HFFc6 (cell line): ENCODE data around the gene PIMREG. TPM values are rescaled to one million over a fixed set of nuclear protein-coding genes. Genes with fewer than 3 reads are reported as not detected.
A peak's percentile ranks its signal among the peaks of the same experiment; 100 is the strongest.

ENCODE experiments used
- DNase-seq: peaks from one replicate; pipeline ENCODE4 v3.0.0-alpha.2; 2018
- H3K27ac Mint-ChIP-seq: 2 replicates; pipeline ENCODE4 v1.8.0; 2020; ENCODE audit warnings: mild to moderate bottlenecking, mixed read lengths
- H3K27me3 Mint-ChIP-seq: 2 replicates; pipeline ENCODE4 v1.8.0; 2021; ENCODE audit warnings: mild to moderate bottlenecking, moderate library complexity, mixed read lengths; ENCODE audit not compliant: insufficient read depth
- H3K36me3 Mint-ChIP-seq: 2 replicates; pipeline ENCODE4 v1.8.0; 2021; ENCODE audit warnings: low read depth, mixed read lengths
- H3K4me1 Mint-ChIP-seq: 2 replicates; pipeline ENCODE4 v1.8.0; 2020; ENCODE audit warnings: low read depth, mixed read lengths
- H3K4me3 Mint-ChIP-seq: 2 replicates; pipeline ENCODE4 v1.8.0; 2020; ENCODE audit warnings: mild to moderate bottlenecking, moderate library complexity, mixed read lengths
- H3K9me3 Mint-ChIP-seq: 2 replicates; pipeline ENCODE4 v1.8.0; 2020; ENCODE audit warnings: mild to moderate bottlenecking, mixed read lengths
- long read RNA-seq: library from polyadenylated mRNA; unstranded; transcript quantifications from one replicate; pipeline ENCODE4 v2.0.0, GENCODE V29; 2019
- total RNA-seq, 6 experiments: library from RNA; stranded (reverse); fragmentation: NEBNext Ultra II Directional; extraction: Animal tissue kit (Norgen Biotek cat#: 25700); gene quantifications; 2 replicates in 1 of 6; 3 replicates in 5 of 6; pipeline ENCODE4 v1.2.3, GENCODE V29; 2021
- TF ChIP-seq, protein P1 (sequence below): fragments of 200-600 bp; sonication (generic); IDR thresholded peaks from 2 replicates; pipeline ENCODE4 v1.5.0; 2021; ENCODE audit warnings: antibody characterized with exemption, mild to moderate bottlenecking

The PIMREG gene, protein sequence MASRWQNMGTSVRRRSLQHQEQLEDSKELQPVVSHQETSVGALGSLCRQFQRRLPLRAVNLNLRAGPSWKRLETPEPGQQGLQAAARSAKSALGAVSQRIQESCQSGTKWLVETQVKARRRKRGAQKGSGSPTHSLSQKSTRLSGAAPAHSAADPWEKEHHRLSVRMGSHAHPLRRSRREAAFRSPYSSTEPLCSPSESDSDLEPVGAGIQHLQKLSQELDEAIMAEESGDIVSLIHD
- total RNA-seq, result 10 to 100 TPM; 17.0 to 42.5 (median 38.7) TPM
- long read RNA-seq, transcript PIMREG-205 (6 exons, 1,948 nt), result major isoform, 14 of 15 reads
- long read RNA-seq, partial matches to known transcripts, result 1 of 15 reads
- long read RNA-seq, other reads (novel, unspliced or antisense), result 0 of 15 reads

- Mint-ChIP-seq H3K36me3 (no peaks in the 10 kb centered on the region), H3K4me3 (peak within 1 kb of the TSS; percentile 97), H3K27ac (peak within 1 kb of the TSS; percentile 91), H3K4me1 (peaks cover 33% of the 10 kb centered on the region), H3K9me3 (no peaks in the 10 kb centered on the region), H3K27me3 (peaks cover 11% of the 10 kb centered on the region)
- TF ChIP-seq, protein P1, sequence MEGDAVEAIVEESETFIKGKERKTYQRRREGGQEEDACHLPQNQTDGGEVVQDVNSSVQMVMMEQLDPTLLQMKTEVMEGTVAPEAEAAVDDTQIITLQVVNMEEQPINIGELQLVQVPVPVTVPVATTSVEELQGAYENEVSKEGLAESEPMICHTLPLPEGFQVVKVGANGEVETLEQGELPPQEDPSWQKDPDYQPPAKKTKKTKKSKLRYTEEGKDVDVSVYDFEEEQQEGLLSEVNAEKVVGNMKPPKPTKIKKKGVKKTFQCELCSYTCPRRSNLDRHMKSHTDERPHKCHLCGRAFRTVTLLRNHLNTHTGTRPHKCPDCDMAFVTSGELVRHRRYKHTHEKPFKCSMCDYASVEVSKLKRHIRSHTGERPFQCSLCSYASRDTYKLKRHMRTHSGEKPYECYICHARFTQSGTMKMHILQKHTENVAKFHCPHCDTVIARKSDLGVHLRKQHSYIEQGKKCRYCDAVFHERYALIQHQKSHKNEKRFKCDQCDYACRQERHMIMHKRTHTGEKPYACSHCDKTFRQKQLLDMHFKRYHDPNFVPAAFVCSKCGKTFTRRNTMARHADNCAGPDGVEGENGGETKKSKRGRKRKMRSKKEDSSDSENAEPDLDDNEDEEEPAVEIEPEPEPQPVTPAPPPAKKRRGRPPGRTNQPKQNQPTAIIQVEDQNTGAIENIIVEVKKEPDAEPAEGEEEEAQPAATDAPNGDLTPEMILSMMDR, result no peak
- DNase-seq, result peak; percentile 92
These were observed at the start of gene PIMREG for GRCh38 chr17:6443692-6444570. PIMREG (plus strand) TSS chr17:6444455; CDS start chr17:6445111, 656 bp downstream.

DNA sequence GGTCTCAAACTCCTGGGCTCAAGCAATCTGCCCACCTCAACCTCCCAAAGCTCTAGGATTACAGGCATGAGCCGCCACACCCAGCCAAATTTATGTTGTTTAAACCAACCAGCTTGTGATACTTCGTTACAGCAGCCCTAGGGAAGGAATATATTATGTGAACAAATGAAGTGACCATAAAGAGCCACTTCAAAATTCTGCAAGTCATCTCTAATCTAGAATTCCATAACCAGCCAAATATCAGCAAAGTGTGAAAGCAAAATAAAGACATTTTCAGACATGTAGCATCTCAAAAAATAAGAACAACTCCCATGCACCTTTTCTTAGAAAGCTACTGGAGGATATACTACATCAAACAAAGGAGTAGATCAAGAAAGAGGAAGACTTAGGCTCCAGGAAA lies 45.3 kb upstream of the PIMREG start:
- TF ChIP-seq, protein P1, result no peak
- H3K27me3 Mint-ChIP-seq, result peaks cover 6% of the 10 kb centered on the region
- H3K4me3 Mint-ChIP-seq, result no peak overlapping the region
- H3K4me1 Mint-ChIP-seq, result peaks cover 7% of the 10 kb centered on the region
- no peaks in the 10 kb centered on the region for H3K9me3 Mint-ChIP-seq
- H3K27ac Mint-ChIP-seq, result no peak overlapping the region
- H3K36me3 Mint-ChIP-seq, result no peaks in the 10 kb centered on the region
- no peak for DNase-seq

DNA sequence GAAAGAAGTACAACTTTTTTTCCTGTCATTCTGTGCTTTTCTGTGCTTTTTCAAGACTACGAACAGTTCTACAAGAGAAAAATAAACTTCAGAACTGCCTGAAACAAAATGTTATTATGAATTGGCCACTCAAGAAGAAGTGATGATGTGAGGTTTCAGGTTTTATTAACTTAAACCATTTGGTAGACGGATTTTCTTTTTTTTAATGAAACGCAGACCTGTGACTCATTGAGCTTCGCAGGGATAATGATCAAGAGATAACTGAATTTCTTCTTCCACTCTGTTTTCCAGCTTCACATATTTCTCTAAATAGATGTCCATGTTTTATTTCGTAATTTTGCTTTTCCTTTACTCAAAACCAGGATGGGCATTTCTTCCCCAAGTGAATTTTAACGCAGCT lies 42.0 kb upstream of the PIMREG start:
- no peak overlapping the region for H3K4me3 Mint-ChIP-seq

DNA sequence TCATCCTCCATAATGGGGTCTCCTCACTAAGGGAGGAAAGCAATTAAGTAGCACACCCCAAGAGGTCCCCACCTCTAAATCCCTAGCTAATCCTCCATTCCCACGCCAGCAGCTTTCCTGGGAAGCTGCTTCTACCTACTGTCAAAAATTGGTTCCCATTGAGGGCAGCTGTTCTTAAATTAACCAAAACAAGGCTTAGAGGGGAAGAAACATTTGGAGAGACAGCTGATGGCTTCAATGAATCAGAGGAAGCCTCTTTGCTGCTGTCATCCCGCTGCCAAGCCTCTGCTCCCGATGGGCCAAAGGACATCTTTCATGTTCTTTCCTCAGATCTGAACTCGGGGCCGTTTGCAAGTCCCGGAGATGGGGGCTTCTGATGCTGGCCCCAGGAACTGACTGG lies 36.0 kb upstream of the PIMREG start:
- TF ChIP-seq, protein P1, result no peak
- H3K27me3 Mint-ChIP-seq, result peaks cover 34% of the 10 kb centered on the region
- DNase-seq, result no peak
- no peaks in the 10 kb centered on the region for H3K4me1 Mint-ChIP-seq
- no peak overlapping the region for H3K4me3 Mint-ChIP-seq
- H3K27ac Mint-ChIP-seq, result no peak overlapping the region
- H3K9me3 Mint-ChIP-seq, result no peaks in the 10 kb centered on the region
- no peaks in the 10 kb centered on the region for H3K36me3 Mint-ChIP-seq

More for the DNA sequence above, 42.0 kb upstream of the PIMREG start:
- Mint-ChIP-seq H3K9me3 (no peaks in the 10 kb centered on the region), H3K36me3 (no peaks in the 10 kb centered on the region), H3K4me1 (peaks cover 7% of the 10 kb centered on the region), H3K27me3 (peaks cover 8% of the 10 kb centered on the region), H3K27ac (no peak overlapping the region)
- TF ChIP-seq, protein P1, result no peak
- no peak for DNase-seq

DNA sequence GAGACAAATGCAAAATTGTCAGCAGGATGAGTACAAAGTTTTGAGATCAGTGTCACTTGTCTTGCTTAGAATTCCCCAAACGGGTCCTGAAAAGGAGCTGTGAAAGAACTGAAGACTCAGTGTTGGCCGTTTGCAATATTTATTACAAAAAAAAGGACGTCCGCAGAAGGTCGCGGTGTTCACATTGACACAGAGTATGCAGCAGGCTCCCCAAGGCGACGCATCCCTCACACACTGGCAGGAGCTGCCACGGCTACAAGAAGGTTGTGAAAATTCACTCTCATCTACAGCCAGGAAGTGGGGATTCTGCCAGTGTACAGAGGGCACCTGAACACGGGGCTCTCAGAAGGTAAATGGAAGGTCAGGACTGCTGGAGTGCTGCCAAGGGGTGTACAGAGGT lies 35.5 kb upstream of the PIMREG start:
- Mint-ChIP-seq H3K27me3 (peaks cover 37% of the 10 kb centered on the region), H3K9me3 (no peaks in the 10 kb centered on the region), H3K36me3 (no peaks in the 10 kb centered on the region), H3K27ac (no peak overlapping the region), H3K4me3 (no peak overlapping the region), H3K4me1 (no peaks in the 10 kb centered on the region)
- DNase-seq, result no peak
- TF ChIP-seq, protein P1, result no peak
